Fibroblast of skin of right quadriceps (primary cell): ENCODE results near the gene NDUFA1.
"Not testable (repeated sequence)": the region's sequence is repeated elsewhere in the genome, so short reads cannot be mapped to it uniquely, and the experiment has no call there.

Experiments
- DNase-seq: peaks from one replicate; pipeline ENCODE4 v3.0.0-alpha.2; 2013

The NDUFA1 gene

GRCh38 chrX:119916310-119916709 is 44.7 kb downstream of the NDUFA1 start:
- DNase-seq, result no peak

- no peak for DNase-seq
Observed at GRCh38 chrX:119917877-119918276, 46.2 kb downstream of the NDUFA1 start.

- no peak for DNase-seq
Observed at GRCh38 chrX:119919835-119920585, 48.4 kb downstream of the NDUFA1 start.

GRCh38 chrX:119922391-119922790 is 50.8 kb downstream of the NDUFA1 start:
- DNase-seq, result not testable (repeated sequence)
